H1 (cell line): Measurements from ENCODE around the gene TAF6.

Experiments
- CHD2 ChIP-seq: IDR thresholded peaks from 2 replicates; pipeline ENCODE4 v1.6.1; 2012; ENCODE audit warnings: low read length, improper control_type of control experiment
- EGR1 ChIP-seq: IDR thresholded peaks from 2 replicates; pipeline ENCODE4 v1.6.1; 2011; ENCODE audit warnings: low read depth, low read length, borderline replicate concordance
- EP300 ChIP-seq, 2 experiments: IDR thresholded peaks; 1 replicate in 1 of 2; 2 replicates in 1 of 2; pipeline ENCODE4 v1.6.1; 2011 to 2012; ENCODE audit warnings: low read depth in 2 of 2, low read length in 2 of 2, mild to moderate bottlenecking in 2 of 2, borderline replicate concordance in 1 of 2, inconsistent platforms in 1 of 2, moderate library complexity in 1 of 2
- EZH2 ChIP-seq: fragments of 200-600 bp; sonication (generic); IDR thresholded peaks from 2 replicates; pipeline ENCODE4 v1.7.1; 2012; ENCODE audit warnings: low read depth, mild to moderate bottlenecking, moderate library complexity, low read length, inconsistent platforms; ENCODE audit not compliant: severe bottlenecking
- GABPA ChIP-seq: IDR thresholded peaks from 2 replicates; pipeline ENCODE4 v1.6.1; 2011; ENCODE audit warnings: mild to moderate bottlenecking, low read length, moderate library complexity, borderline replicate concordance; ENCODE audit not compliant: insufficient read depth
- POLR2A ChIP-seq, 2 experiments: IDR thresholded peaks; 1 replicate in 1 of 2; 2 replicates in 1 of 2; pipeline ENCODE4 v1.6.1; 2011; ENCODE audit warnings: low read depth in 2 of 2, low read length in 2 of 2, mild to moderate bottlenecking in 2 of 2; ENCODE audit errors: control extremely low read depth in 1 of 2
- RAD21 ChIP-seq, 2 experiments: IDR thresholded peaks in 1 of 2; conservative IDR thresholded peaks in 1 of 2; 2 replicates each; pipeline ENCODE4 v1.6.1; 2011; ENCODE audit warnings: low read depth in 2 of 2, low read length in 2 of 2, improper control_type of control experiment in 1 of 2, inconsistent platforms in 1 of 2, mild to moderate bottlenecking in 1 of 2, moderate library complexity in 1 of 2
- SIN3A ChIP-seq, 2 experiments: IDR thresholded peaks in 1 of 2; conservative IDR thresholded peaks in 1 of 2; 2 replicates each; pipeline ENCODE4 v1.6.1; 2011 to 2012; ENCODE audit warnings: low read length in 2 of 2, improper control_type of control experiment in 1 of 2, low read depth in 1 of 2, mild to moderate bottlenecking in 1 of 2
- SP2 ChIP-seq: IDR thresholded peaks from 2 replicates; pipeline ENCODE4 v1.6.1; 2012; ENCODE audit warnings: mild to moderate bottlenecking, low read length, inconsistent platforms
- TF ChIP-seq, protein P1 (sequence below), 3 experiments: IDR thresholded peaks; 1 replicate in 2 of 3; 2 replicates in 1 of 3; pipeline versions ENCODE4 v1.5.1 to v1.6.1; 2011; ENCODE audit warnings: low read length in 3 of 3, mild to moderate bottlenecking in 3 of 3, inconsistent platforms in 2 of 3, low read depth in 1 of 3, moderate library complexity in 1 of 3; ENCODE audit not compliant: insufficient read depth in 1 of 3; ENCODE audit errors: control extremely low read depth in 1 of 3

DNA sequence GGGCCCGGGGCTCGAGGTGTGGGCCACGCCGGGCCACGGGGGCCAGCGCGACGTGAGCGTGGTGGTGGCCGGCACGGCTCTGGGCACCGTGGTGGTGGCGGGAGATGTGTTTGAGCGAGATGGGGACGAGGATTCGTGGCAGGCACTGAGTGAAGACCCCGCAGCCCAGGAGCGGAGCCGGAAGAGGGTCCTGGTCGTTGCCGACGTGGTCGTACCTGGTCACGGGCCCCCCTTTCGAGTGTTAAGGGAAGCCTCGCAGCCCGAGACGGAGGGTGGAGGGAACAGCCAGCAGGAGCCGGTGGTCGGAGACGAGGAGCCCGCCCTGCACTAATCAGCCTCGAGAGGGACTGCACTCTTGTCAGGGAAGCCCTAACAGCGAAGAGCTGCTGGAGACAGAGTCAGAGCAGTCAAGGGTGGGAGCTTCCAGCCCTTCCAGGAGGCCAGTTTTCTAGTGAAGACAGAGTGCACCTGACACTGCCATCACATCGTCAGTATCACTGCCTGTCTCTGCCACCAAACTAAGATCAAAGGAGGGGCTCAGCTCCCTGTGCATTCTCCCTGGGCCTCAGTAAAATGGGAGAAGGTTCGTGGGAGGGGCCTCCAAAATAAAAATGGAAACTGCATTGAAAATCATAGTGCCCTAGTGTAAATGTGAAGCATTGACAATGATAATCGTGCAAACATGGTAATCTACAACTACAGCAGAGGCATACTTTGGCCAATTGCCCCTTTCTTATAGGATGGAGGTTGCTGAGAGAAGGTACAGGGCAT is 8.9 kb upstream of the TAF6 start:
- TF ChIP-seq EGR1: no peak
- TF ChIP-seq, protein P1, sequence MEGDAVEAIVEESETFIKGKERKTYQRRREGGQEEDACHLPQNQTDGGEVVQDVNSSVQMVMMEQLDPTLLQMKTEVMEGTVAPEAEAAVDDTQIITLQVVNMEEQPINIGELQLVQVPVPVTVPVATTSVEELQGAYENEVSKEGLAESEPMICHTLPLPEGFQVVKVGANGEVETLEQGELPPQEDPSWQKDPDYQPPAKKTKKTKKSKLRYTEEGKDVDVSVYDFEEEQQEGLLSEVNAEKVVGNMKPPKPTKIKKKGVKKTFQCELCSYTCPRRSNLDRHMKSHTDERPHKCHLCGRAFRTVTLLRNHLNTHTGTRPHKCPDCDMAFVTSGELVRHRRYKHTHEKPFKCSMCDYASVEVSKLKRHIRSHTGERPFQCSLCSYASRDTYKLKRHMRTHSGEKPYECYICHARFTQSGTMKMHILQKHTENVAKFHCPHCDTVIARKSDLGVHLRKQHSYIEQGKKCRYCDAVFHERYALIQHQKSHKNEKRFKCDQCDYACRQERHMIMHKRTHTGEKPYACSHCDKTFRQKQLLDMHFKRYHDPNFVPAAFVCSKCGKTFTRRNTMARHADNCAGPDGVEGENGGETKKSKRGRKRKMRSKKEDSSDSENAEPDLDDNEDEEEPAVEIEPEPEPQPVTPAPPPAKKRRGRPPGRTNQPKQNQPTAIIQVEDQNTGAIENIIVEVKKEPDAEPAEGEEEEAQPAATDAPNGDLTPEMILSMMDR (IDR thresholded peaks at IDR 0.05; ENCODE audit: control extremely low read depth in 1 of 3, insufficient read depth in 1 of 3, low read depth in 1 of 3, low read length in 3 of 3): no peak
- no peak for TF ChIP-seq POLR2A (IDR thresholded peaks at IDR 0.05; ENCODE audit: control extremely low read depth in 1 of 2, low read depth in 2 of 2, low read length in 2 of 2)
- TF ChIP-seq EZH2: no peak
- no peak for TF ChIP-seq SIN3A (conservative IDR thresholded peaks at IDR 0.05 in 1 of 2, IDR thresholded peaks at IDR 0.05 in 1 of 2; ENCODE audit: low read depth in 1 of 2, low read length in 2 of 2)
- no peak for TF ChIP-seq EP300 (IDR thresholded peaks at IDR 0.05; ENCODE audit: borderline replicate concordance in 1 of 2, low read depth in 2 of 2, low read length in 2 of 2)
- TF ChIP-seq RAD21 (IDR thresholded peaks at IDR 0.05 in 1 of 2, conservative IDR thresholded peaks at IDR 0.05 in 1 of 2; ENCODE audit: low read depth in 2 of 2, low read length in 2 of 2): no peak
- no peak for TF ChIP-seq GABPA
- no peak for TF ChIP-seq CHD2
- no peak for TF ChIP-seq SP2
